ENCODE measurements around the gene LTA. TPM values are rescaled to one million over a fixed set of nuclear protein-coding genes. Genes with fewer than 3 reads are reported as not detected.
"Not testable (repeated sequence)": the region's sequence is repeated elsewhere in the genome, so short reads cannot be mapped to it uniquely, and the experiment has no call there.

LTA gene
- total RNA-seq, 1 donor from 2014 or later, result not detected

DNA sequence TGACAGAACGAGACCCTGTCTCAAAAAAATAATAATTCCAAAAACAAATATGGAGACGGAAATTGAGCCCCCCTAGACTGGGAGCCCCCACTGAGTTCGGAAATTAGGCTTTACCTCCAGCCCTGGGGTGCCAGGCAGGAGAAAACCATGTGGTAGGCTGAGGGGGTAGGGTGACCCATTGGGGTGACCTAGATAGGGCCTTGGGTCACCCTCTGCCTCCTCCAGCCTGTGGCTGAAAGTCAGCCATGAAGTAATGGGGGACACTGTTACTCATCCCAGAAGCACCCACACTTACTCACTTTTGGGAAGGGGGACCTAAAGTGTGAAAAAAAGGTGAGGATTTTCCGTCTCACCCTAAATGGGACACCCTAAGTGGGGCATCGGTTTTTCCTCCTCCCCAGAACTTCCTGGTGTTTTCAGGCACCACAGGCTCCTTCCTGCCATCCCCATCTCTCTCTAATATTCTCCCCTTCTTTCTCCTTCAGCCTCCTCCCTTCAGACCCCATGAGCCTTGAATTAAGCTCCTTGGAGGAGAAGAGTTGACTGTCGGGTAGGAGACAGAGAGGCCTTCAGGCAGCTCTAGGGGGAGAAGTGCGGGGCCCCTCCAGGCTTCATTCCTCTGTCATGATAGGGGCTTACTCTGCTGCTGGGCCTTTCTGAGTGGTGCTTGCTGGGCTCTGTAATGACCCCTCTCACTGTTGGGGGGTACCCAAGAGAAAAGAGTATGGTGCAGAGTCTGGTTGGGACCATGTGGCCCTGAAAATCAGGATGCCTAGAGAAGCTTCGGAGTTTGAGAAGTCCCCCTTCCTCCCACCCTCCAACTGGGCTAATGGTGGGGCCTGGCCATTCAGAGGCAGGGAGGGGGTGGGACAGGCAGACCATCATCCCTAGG lies 7.7 kb downstream of the LTA start:
- ATAC-seq (no peak), DNase-seq (ENCODE audit: missing footprints) (no peak)
- intact Hi-C loops (cut with DNase I), result loop anchor here (2.0 kb wide), 3 partner anchors 19 to 33 kb away; partner anchors contain the start of genes ATP6V1G2 and NFKBIL1

- intact Hi-C loops (cut with DNase I), result loop anchor here (2.0 kb wide), 3 partner anchors 18 to 34 kb away; partner anchors contain the start of genes ATP6V1G2 and NFKBIL1
- DNase-seq (ENCODE audit: missing footprints) (no peak), ATAC-seq (no peak)
These were observed 8.3 kb downstream of the LTA start for GRCh38 chr6:31580438-31580740.

DNA sequence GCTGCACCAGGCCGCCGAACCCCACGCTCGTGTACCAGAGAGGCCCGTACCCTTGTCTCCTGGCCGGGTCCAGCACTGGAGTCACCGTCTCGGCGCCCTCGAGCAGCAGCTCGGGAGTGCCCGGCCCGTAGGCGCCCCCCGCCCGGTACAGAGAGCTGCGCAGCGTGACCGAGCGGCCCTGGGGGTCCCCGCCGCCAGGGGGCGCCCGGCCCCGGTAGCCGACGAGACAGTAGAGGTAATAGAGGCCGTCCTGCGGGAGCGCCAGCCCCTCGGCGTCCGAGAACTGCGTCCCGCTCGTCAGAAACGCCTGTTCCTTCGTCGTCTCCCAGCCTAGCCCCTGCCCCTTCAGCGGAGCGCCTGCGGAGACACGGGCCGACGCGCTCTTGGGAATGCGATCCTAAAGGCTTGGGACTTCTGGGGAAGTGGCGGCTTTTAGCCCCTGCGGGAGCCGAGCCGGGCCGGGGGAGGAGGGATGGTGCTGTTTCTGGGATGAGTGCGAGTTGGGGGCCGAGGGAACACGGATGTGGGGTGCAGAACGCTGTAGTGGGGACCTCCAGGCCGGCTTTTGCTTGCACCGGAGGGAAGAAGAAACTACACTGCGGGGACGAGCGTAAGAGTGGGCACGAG lies 8.8 kb downstream of the LTA start:
- peak; percentile 98 for ATAC-seq
- intact Hi-C loops (cut with DNase I), result loop anchor here (2.0 kb wide), 3 partner anchors 18 to 34 kb away; partner anchors contain the start of genes ATP6V1G2 and NFKBIL1
- DNase-seq (ENCODE audit: missing footprints), result peak; percentile 96

- ATAC-seq (peak; percentile 30), DNase-seq (ENCODE audit: missing footprints) (no peak)
- intact Hi-C loops (cut with DNase I), result loop anchor here (2.0 kb wide), 3 partner anchors 17 to 35 kb away; partner anchors contain the start of genes ATP6V1G2 and NFKBIL1
These were observed 9.5 kb downstream of the LTA start for GRCh38 chr6:31581434-31582229.

DNA sequence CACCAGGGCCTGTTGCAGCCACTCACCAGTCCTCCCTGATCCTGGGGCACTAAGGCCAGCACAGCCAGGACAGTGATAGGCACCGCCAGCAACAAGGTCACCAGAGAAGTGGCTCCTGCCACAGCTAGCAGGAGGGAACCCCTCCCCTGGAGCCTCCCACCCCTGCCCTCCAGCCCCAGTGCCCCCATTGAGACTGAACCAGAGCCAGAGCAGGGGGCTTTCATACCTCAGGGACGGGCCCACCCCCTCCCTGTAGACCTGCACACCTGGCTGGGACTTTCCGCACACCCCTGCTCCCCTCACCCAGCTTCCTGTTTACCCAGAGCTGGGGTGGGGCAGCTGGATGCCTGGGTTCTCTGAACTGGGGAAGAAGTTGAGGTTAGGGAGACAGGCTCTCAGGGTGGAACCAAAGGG lies 10.1 kb downstream of the LTA start, which contains the start of gene LTB:
LTB (minus strand) TSS at position 195 of the 414 bp plus-strand sequence; CDS start at position 188, 7 bp downstream.
- ATAC-seq (no peak), DNase-seq (ENCODE audit: missing footprints) (no peak)
- intact Hi-C loops (cut with DNase I), result no loop called here

DNA sequence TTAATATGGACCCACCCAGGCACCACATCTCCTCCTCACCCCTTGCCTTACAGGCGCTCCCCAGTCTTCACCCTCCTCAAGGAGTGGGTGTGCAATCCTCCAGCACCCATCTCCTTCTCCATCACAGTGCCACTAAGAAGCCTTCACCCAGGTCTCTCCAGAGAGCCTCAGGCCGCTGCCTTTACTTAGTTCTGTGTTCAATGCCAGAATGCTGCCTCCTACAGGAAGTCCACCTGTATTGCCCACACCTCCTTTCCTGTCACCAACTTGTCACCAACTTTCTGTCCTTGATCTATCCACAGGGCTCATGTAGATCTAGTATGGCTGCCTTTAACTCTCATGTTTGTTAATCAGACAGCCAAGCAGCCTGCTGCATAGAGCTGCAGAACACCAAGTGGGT lies 13.4 kb downstream of the LTA start:
- DNase-seq (ENCODE audit: missing footprints), result no peak
- no peak for ATAC-seq
- intact Hi-C loops (cut with DNase I), result no loop called here

- ATAC-seq (peak; percentile 32), DNase-seq (ENCODE audit: missing footprints) (no peak)
- intact Hi-C loops (cut with DNase I), result no loop called here
These were observed 13.9 kb downstream of the LTA start, which contains the start of gene LST1 for GRCh38 chr6:31586008-31586407. TSS of gene LST1 (plus strand) at chr6:31586277. CDS start at chr6:31587300, 1,023 bp downstream.

DNA sequence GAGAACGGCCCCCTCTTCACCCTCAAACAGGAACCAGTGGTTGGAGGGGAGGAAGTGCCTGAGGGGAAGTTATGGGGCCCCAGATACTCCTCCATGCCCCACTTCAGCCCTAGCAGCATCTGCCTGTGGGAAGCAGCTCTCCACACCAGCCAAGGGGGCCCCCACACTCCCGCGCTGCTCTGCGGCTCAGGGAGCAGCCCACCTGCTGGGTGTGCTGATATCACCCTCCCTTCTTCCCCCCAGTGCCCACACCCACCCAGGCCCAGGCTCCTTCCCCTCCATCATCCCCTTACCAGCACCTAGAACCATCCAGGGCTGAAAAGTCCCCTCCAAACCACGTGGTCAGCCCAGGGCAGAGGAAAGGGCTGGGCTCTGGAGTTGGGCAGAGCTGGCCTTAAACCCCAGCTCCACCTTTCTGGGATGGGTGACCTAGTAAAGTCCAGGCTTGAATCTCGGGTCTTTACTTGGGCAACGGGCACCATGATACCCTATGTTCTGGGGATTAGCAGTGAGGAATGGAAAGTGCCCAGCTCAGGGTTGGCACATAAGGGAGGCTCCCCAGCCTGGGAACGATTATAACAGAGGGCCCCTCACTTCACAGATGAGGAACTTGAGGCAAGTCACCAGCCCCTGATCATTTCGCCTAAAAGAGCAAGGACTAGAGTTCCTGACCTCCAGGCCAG lies 14.7 kb downstream of the LTA start:
- intact Hi-C loops (cut with DNase I), result no loop called here
- ATAC-seq (peak; percentile 68), DNase-seq (ENCODE audit: missing footprints) (no peak)

DNA sequence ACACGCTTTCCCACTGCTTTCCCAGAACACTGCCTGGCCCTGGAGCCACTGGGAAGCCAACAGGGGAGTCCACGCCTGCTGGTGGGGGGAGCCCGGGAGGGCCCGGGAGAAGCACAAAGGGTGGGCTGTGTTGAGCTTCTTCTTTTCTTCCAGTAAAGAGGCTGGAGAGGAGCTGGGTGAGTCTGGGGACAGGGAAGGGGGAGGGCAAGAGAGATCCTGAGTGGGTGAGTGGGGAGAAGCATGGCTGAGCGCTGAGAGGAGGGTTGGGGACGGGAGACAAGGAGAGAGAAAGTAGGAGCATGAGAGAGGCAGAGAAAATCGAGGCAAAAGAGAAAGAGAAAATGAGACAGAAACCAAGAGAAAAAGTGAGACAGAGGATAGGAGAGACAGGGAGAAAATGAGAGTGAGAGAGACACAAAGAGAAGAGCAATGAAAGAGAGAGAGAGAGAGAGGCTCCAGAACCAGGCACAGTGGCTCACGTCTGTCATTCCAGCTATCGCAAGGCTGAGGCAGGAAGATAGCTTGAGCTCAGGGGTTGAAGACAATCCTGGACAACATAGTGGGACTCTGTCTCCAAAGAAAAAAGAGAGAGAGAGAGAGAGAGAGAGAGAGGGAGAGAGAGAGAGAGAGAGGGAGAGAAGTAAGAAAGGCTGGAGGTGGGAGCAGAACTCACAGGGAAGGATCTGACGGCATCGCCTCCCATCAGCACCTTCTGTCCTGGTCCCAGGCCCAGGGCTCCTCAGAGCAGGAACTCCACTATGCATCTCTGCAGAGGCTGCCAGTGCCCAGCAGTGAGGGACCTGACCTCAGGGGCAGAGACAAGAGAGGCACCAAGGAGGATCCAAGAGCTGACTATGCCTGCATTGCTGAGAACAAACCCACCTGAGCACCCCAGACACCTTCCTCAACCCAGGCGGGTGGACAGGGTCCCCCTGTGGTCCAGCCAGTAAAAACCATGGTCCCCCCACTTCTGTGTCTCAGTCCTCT lies 16.0 kb downstream of the LTA start:
- DNase-seq (ENCODE audit: missing footprints) (no peak), ATAC-seq (no peak)
- intact Hi-C loops (cut with DNase I), result no loop called here

DNA sequence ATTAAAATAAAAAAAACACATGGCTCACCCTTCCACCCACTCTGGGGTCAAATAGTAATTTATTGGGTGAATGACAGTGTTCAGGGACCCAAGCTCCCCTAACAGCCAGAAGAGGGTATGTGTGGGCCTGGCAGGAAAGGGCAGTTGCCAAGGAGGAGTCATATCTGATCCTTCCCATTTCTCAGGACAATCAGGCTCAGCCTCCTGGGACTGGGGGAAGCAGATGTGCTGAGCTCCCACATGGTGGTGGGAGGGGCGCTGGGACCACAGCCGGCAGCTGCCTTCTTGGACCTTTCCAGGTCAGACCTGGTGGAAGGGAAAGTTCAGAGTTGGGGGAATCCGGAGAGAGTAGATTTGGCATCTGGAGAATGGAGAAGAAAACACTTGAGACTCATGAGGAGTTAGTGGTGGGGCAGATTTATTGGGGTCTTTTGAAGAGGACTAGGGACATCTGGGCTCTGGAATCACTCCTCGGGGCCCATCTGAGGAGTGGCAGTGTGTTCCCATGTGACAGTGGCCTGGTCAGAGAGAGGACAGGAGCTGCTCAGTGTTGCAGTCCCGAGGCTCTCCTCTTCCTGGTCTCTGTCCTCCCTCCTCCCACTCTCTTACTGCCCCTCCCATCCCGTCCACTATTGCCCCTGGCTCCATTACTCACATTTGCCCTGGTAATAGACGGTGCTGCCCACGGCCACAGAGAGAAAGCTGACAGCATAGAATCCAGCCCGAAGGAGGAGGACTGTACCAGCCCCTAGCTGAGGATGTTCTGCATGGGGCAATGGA lies 17.0 kb downstream of the LTA start:
- ATAC-seq, result no peak
- no peak for DNase-seq (ENCODE audit: missing footprints)
- intact Hi-C loops (cut with DNase I), result no loop called here

GRCh38 chr6:31590691-31591090 lies 18.6 kb downstream of the LTA start:
- DNase-seq (ENCODE audit: missing footprints); ATAC-seq; intact Hi-C loops (cut with DNase I): not testable (repeated sequence)

- no peak for DNase-seq (ENCODE audit: missing footprints)
- ATAC-seq, result no peak
- intact Hi-C loops (cut with DNase I), result no loop called here
These were observed 20.3 kb downstream of the LTA start for GRCh38 chr6:31592396-31592771.

DNA sequence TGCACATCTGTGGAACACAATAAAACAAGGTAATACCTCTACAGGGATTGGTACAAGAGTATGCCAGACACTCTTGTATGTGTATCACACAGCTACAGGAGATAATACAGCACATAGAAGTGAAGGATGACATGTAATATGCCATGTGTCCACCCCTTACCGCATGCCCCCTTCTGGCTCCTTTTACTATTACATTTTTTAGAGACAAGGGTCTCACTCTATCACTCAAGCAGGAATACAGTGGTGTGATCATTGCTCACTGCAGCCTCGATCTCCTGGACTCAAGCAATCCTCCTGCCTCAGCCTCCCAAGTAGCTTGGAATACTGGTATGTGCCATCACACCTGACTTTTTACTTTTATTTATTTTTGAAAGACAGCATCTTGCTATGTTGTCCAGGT lies 24.9 kb downstream of the LTA start:
- ATAC-seq, result peak; percentile 47
- DNase-seq (ENCODE audit: missing footprints), result no peak
- intact Hi-C loops (cut with DNase I), result loop anchor here (5.0 kb wide), 1 partner anchor 100 kb away; the partner anchor contains the start of gene MICB

GRCh38 chr6:31607317-31607716 lies 35.2 kb downstream of the LTA start:
- ATAC-seq (no peak), DNase-seq (ENCODE audit: missing footprints) (no peak)
- intact Hi-C loops (cut with DNase I), result no loop called here

DNA sequence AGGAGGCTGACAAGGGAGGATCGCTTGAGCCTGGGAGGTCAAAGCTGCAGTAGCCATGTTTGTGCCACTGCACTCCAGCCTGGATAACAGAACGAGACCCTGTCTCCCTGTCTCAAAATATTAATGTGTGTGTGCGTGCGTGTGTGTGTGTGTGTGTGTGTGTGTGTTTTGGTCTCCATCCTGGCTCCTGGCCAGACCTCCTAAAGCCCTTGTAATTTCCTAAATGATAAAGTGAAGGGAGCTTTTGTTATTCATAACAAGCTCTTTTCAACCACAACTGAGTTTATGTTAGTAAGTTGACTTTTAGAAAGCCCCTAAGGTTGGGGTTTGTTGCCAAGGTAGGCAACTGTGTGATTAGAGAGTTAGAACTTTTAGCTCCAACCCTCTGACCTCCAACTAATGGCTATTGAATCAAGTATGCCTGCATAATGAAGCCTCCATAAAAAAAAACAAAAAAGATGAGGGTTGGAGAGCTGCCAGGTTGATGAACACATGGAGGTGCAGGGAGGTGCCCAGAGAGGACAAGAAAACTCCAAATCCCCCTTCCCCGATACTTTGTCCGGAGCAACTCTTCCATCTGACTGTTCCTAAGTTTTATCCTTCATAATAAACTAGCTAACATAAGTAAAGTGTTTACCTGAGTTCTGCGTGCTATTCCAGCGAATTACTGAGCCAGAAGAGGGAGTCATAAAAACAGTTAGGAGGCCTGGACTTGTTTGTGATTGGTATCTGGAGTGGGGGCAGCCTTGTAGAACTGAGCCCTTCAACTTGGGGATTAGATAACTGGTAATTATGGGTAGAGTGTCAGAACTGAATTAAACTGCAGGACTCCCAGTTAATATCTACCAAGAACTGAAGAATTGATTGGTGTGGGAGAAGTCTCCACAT lies 37.7 kb downstream of the LTA start:
- ATAC-seq (no peak), DNase-seq (ENCODE audit: missing footprints) (no peak)
- intact Hi-C loops (cut with DNase I), result no loop called here

GRCh38 chr6:31610968-31611367 lies 38.9 kb downstream of the LTA start:
- DNase-seq (ENCODE audit: missing footprints), result no peak
- no peak for ATAC-seq
- intact Hi-C loops (cut with DNase I), result no loop called here
